Mesothelial cell of epicardium (in vitro differentiated cells): ENCODE results near the gene FHIT. TPM values are rescaled to one million over a fixed set of nuclear protein-coding genes. Genes with fewer than 3 reads are reported as not detected.

ENCODE experiments used
- DNase-seq, 2 experiments: peaks; one replicate each; pipeline ENCODE4 v3.0.0; 2021; ENCODE audit warnings: low spot score in 2 of 2; ENCODE audit not compliant: unreplicated experiment in 2 of 2
- H3K27ac Mint-ChIP-seq: 2 replicates; pipeline ENCODE4 v1.8.0; 2021; ENCODE audit warnings: mixed read lengths
- H3K27me3 Mint-ChIP-seq: 2 replicates; pipeline ENCODE4 v1.8.0; 2021; ENCODE audit warnings: low read depth, mixed read lengths
- H3K36me3 Mint-ChIP-seq: 2 replicates; pipeline ENCODE4 v1.8.0; 2021; ENCODE audit warnings: mixed read lengths
- H3K4me1 Mint-ChIP-seq: 2 replicates; pipeline ENCODE4 v1.8.0; 2021; ENCODE audit warnings: mixed read lengths
- H3K4me3 Mint-ChIP-seq: 2 replicates; pipeline ENCODE4 v1.8.0; 2021; ENCODE audit warnings: mild to moderate bottlenecking, moderate library complexity, mixed read lengths
- H3K9me3 Mint-ChIP-seq: 2 replicates; pipeline ENCODE4 v1.8.0; 2021; ENCODE audit warnings: mixed read lengths
- CTCF ChIP-seq: fragments of 200-600 bp; sonication (generic); IDR thresholded peaks from one replicate; pipeline ENCODE4 v1.5.0; 2021; ENCODE audit warnings: antibody characterized with exemption; ENCODE audit not compliant: unreplicated experiment
- total RNA-seq: library from RNA; stranded (reverse); gene quantifications from 3 replicates; pipeline ENCODE4 v1.2.1, GENCODE V29; 2021

Gene FHIT
- total RNA-seq, 1 donor from 2014 or later, result 10.7 TPM

GRCh38 chr3:60730371-60730770 lies 520.9 kb downstream of the FHIT start:
- peaks cover 16% of the 10 kb centered on the region for H3K9me3 Mint-ChIP-seq
- DNase-seq, result no peak

GRCh38 chr3:60729056-60729455 lies 522.2 kb downstream of the FHIT start:
- TF ChIP-seq CTCF, result no peak
- no peaks in the 10 kb centered on the region for H3K36me3 Mint-ChIP-seq

More at GRCh38 chr3:60730371-60730770, 520.9 kb downstream of the FHIT start:
- no peak overlapping the region for H3K4me3 Mint-ChIP-seq
- no peak overlapping the region for H3K27ac Mint-ChIP-seq
- TF ChIP-seq CTCF, result no peak
- peaks cover 19% of the 10 kb centered on the region for H3K4me1 Mint-ChIP-seq
- no peaks in the 10 kb centered on the region for H3K36me3 Mint-ChIP-seq
- H3K27me3 Mint-ChIP-seq, result no peaks in the 10 kb centered on the region

GRCh38 chr3:60728006-60728405 lies 523.2 kb downstream of the FHIT start:
- peaks cover 19% of the 10 kb centered on the region for H3K4me1 Mint-ChIP-seq
- H3K9me3 Mint-ChIP-seq, result peaks cover 26% of the 10 kb centered on the region
- no peaks in the 10 kb centered on the region for H3K36me3 Mint-ChIP-seq
- H3K27me3 Mint-ChIP-seq, result no peaks in the 10 kb centered on the region
- no peak overlapping the region for H3K4me3 Mint-ChIP-seq
- H3K27ac Mint-ChIP-seq, result peak overlapping the region; percentile 2
- no peak for TF ChIP-seq CTCF
- no peak for DNase-seq

More at GRCh38 chr3:60729056-60729455, 522.2 kb downstream of the FHIT start:
- DNase-seq, result no peak
- no peaks in the 10 kb centered on the region for H3K27me3 Mint-ChIP-seq
- no peak overlapping the region for H3K27ac Mint-ChIP-seq
- H3K4me1 Mint-ChIP-seq, result peaks cover 19% of the 10 kb centered on the region
- peaks cover 23% of the 10 kb centered on the region for H3K9me3 Mint-ChIP-seq
- no peak overlapping the region for H3K4me3 Mint-ChIP-seq

- no peak for TF ChIP-seq CTCF
- no peaks in the 10 kb centered on the region for H3K4me1 Mint-ChIP-seq
- peaks cover 11% of the 10 kb centered on the region for H3K9me3 Mint-ChIP-seq
- no peak overlapping the region for H3K4me3 Mint-ChIP-seq
- DNase-seq, result no peak
- no peak overlapping the region for H3K27ac Mint-ChIP-seq
- no peaks in the 10 kb centered on the region for H3K27me3 Mint-ChIP-seq
- H3K36me3 Mint-ChIP-seq, result no peaks in the 10 kb centered on the region
Observed at GRCh38 chr3:60720736-60721135, 530.5 kb downstream of the FHIT start.

GRCh38 chr3:60716573-60716972 lies 534.7 kb downstream of the FHIT start:
- H3K27me3 Mint-ChIP-seq, result no peaks in the 10 kb centered on the region
- no peak overlapping the region for H3K4me3 Mint-ChIP-seq
- H3K27ac Mint-ChIP-seq, result no peak overlapping the region
- TF ChIP-seq CTCF, result no peak
- no peak for DNase-seq
- no peaks in the 10 kb centered on the region for H3K4me1 Mint-ChIP-seq
- H3K36me3 Mint-ChIP-seq, result peaks cover 1% of the 10 kb centered on the region
- H3K9me3 Mint-ChIP-seq, result peaks cover 2% of the 10 kb centered on the region
